Measurements from ENCODE around the gene PACSIN1. TPM values are rescaled to one million over a fixed set of nuclear protein-coding genes. Genes with fewer than 3 reads are reported as not detected.

The PACSIN1 gene, protein sequence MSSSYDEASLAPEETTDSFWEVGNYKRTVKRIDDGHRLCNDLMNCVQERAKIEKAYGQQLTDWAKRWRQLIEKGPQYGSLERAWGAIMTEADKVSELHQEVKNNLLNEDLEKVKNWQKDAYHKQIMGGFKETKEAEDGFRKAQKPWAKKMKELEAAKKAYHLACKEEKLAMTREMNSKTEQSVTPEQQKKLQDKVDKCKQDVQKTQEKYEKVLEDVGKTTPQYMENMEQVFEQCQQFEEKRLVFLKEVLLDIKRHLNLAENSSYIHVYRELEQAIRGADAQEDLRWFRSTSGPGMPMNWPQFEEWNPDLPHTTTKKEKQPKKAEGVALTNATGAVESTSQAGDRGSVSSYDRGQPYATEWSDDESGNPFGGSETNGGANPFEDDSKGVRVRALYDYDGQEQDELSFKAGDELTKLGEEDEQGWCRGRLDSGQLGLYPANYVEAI
- total RNA-seq: 2.8 TPM

DNA sequence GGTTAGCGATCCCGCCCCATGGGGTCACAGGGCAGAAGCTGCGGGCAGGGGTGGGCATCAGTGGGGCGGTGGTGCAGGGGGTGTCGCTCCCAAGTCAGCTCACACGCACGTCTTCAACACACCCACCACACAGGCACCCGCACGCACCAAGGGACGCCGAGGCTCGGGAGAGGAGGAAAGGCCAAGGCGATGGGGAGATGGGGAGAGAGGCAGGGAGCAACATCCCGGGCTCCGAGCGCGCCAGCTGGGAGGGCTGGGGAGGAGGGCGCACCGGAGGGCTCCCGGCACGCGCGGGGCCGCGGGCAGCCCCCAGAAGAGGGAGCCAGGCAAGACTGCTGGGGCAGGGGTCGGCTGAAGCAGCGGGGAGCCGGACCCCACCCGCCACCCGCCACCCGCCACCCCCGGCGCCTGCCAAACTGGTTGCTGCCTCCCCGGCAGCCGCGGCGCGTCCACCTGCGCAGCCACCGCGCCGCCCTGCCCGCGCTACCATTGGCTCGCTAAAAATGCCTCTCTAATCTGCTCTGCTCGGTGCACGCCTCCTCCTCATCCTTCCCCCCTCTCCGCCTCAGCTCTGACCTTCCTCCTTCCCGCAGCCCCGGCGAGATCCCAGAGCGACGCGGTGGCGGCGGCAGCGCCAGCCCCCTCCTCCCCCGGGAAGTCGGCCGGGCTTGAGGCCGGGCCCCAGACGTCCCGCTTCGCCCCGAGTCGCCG lies at the start of gene PACSIN1:
Gene PACSIN1 (plus strand): TSS at position 546 of the 711 bp plus-strand sequence. CDS start 60,230 bp downstream, outside the sequence.
- peak; percentile 66 for DNase-seq

DNA sequence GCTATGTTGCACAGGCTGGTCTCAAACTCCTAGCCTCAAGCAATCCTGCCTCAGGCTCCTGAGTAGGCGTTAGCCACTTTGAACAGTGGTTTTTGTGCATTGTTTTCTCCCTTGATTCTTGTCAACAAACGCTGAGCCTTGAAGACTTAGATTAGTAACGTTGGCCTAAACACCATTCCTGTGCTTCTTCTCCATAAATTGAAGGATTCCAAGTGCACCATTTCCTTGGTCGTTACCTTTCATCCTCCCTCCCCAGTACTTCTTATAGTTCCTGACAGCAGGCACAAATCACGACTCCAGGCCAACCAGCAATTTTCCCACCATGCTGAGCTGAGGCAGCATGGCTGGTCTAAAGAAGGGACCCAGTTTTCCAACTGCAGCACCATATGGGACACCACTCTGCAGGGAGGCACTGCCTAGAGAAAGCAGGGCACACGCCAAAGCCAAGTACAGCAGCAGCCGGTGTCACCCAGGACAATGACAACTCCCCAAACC lies 49.0 kb upstream of the PACSIN1 start:
- DNase-seq: peak; percentile 2

DNA sequence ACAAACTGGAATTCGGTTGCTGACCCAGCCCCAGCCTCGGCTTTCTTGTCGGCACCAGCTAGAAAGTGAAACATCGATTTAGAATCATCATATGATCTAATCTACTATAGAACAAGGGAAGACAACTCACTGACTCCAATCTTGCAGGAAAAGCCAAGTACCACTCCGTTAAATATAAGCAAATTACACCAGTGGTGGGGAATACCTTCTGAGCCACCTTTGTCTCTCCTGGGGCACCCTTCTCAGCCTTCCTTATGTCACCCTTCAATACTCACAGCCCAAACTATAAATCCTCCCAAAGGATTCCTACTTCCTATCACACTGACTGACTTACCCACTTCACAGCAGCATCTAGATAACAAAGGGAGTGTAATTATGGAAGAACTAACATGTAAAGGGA lies 47.5 kb upstream of the PACSIN1 start:
- DNase-seq: no peak

DNA sequence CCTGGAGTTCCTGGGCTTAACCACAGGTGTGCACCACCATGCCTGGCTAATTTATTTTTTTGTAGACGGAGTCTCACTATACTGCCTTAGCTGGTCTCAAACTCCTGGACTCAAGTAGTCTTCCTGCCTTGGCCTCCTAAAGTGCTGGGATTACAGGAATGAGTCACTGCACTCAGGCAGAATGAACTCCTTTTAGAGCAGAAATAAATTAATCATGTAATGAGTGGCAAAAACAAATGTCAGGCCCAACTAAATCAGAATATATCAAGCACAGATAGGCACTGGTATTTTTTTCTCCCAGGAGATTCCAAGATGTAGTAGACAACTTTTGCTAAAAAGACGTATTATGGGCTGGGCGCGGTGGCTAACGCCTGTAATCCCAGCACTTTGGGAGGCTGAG lies 42.6 kb upstream of the PACSIN1 start:
- DNase-seq: no peak

DNA sequence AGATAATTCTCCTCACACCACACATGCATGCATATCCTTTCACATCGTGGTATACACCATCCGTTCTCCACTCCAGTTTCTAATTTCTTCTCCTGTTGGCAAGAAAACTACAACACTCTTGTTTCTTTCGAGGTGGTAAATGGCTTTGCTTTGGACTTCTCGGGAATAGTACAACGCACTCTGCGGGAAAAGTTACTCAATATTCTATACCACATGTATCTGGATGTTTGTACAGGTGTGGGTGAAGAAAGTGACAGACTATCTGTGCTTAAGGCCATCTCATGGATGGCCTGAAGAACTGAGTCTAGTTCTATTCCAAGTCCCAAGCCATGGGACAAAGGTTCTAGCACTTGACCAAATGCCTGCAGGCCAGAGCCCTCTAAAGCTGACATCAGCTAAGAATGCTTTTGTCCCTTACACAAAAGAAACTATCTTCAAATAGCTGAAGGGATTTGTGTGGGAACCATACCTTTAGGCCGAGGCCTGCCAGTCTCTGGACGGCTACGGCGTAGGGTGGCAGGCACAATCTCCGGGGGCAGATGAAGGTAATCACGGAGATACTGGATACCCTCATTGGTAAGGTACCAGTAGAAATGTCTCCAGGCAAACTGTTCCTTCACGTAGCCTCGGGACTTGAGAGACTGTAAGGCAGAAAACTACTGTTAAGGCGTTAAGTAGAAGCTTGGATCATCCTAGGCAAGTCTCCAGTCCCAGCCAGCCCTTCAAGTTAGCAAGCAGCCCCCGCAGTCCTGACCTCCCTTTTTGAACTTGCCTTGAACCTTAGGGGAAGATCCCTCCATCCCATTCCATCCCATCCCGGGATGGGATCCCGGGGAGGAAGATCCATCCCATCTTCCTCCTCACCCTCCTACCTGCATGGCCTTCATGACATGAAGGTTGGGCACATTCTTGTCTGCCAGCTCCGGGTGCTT lies 41.4 kb upstream of the PACSIN1 start:
- DNase-seq: no peak

DNA sequence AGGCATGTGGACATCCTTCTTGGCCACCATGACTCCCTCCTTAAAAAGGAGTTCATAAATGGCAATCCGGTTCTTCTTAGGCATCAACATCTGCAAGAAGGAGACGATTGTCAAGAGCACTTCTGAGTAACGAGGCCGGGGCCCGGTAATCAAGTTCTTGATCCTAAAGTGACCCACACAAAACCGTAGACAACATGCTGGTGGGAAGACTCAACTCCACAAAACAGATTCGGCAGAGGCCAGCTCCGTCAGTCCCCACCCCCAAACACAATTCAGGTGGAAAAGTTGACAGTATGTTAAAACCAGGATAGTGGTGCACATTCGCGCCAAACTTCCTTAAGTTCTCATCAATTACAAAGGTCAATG lies 40.8 kb upstream of the PACSIN1 start:
- no peak for DNase-seq

DNA sequence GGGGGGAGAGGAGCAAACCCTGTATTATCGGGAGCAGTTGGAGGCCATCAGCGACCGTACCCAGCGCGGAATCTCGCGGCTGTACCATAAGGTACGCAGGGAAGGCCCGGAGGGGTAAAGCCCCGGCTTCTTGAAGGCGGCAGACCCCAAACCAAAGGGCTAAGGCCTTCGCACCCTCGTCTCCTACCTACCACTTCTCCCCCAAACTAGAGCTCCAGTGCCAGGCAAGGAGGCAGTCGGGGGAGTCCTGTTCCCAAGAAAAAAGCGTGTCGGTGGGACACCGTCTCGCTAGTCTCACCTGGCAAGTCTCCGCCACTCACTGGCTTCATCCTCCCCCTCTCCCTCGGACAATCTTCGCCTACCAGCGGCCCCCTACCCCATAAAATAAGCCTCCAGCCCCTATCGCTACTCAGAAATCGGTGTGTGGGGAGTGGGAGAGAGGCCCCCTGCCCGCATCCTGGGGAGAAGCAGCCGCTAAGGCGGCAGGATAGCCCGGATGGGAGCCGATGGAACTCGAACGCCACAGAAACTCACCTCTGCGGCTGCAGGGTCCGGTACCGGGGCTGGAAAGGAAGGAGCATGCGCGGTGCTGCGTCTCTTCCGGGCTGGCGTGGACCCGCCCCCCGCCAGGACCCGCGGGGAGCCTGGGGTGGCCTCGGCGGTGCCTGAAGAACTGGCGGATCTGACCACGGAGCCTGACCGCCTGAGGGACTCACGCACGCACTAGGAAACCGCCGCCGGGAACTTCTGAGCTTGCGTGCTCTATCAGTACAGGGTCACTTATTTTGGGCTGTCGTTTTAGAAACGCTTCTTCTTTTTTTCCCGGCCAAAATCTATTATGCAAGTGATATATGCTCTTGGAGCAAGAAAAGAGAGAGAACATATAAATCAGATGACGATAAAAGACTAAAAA lies 40.1 kb upstream of the PACSIN1 start, which contains the start of gene RPS10:
Gene RPS10 (minus strand): TSS at position 572 of the 913 bp plus-strand sequence. CDS start 848 bp downstream, outside the sequence.
- peak; percentile 87 for DNase-seq

DNA sequence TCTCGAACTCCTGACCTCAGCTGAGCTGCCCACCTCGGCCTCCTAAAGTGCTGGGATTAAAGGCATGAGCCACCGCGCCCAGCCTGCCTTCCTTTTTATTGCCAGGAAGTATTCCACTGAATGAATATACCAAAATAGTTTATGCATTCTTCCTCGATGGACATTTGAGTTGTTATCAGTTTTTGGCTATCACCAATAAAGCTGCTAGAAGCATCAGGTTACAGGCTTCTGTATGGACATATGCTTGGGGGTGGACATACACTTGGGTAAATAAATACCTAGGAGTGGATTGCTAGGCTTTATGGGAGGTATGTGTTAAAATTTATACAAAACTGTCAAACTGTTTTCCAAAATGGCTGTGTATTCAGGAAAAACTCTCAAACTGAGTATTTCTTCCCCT lies 30.0 kb upstream of the PACSIN1 start:
- DNase-seq: no peak

DNA sequence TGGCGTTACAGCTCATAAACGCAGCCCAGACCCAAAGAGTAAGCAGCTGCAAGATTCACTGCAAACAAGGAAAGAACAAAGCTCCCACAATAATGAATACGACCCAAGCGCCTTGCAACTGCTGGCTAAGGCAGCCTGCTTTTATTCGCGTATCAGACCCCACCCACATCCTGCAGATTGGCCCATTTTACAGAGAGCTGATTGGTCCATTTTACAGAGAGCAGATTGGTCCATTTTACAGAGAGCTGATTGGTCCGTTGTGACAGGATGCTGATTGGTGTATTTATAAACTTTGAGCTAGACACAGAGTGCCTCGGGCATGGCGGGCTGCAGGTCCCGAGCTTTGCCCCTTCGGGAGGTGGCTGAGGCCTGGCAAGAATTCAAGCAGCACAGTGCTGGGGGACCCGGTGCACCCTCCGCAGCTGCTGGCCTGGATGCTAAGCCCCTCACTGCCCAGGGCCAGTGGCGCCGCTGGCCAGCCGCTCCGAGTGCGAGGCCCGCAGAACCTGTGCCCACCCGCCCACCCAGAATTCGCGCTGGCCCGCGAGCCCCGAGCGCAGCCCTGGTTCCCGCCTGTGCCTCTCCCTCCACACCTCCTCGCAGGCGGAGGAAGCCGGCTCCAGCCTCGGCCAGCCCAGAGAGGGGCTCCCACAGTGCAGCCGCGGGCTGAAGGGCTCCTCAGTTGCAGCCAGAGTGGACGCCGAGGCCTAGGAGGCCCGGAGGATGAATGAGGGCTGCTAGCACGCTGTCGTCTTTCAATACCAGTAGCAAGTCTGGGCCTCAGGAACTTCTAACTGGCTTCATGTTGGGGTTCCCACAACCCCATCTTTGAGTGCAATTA lies 28.9 kb upstream of the PACSIN1 start:
- DNase-seq: peak; percentile 14

DNA sequence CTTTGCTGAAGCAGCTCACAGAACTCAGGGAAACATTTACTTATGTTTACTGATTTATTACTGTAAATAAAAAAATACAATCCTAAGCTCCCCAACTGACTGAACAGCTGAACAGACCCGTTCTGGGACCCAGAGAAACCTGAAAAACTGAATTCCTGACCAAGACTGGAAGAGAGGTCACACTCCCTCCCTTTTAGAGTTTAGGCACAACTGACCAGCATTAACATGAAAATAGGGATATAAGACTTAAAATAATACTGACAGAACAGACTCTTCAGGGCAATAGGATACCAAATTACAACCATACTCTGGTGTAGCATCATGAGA lies 28.3 kb upstream of the PACSIN1 start:
- DNase-seq: no peak

DNA sequence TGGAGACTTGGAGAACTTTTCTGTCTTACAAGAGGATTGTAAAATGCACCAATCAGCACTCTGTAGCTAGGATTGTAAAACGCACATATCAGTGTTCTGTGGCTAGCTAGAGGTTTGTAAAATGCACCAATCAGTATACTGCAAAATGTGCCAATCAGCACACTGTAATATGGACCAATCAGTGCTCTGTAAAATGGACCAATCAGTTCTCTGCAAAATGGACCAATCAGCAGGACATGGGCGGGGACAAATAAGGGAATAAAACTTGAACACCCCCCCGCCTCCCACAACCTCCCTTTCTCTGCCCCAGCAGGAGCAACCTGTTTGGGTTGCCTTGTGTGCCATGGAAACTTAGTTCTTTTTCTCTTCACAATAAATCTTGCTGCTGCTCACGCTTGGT lies 27.2 kb upstream of the PACSIN1 start:
- no peak for DNase-seq

DNA sequence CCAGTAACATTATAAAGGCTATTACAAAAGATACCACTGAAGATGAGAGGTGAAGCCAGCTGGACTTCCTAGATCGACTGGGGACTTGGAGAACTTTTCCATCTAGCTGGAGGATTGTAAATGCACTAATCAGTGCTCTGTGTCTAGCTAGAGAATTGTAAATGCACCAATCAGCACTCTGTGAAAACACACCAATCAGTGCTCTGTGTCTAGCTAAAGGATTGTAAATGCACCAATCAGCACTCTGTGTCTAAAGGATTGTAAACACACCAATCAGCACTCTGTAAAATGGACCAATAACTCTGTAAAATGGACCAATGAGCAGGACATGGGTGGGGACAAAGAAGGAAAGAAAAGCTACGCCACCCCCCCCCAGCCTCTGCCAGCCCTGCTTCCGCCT lies 26.4 kb upstream of the PACSIN1 start:
- DNase-seq: no peak

DNA sequence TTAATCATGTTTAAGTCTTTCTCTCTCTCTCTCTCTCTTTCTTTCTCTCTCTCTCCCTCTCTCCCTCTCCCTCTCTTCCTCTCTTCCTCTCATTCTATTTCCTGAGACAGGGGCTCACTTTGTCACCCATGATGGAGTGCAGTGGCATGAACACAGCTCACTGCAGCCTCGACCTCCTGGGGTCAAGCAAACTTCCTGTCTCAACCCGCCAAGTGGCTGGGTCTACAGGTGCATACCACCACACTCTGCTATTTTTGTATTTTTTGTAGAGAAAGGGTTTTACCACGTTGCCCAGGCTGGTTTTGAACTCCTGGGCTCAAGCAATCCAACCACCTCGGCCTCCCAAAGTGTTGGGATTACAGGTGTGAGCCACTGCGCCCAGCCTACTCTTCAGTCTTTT lies 24.4 kb upstream of the PACSIN1 start:
- no peak for DNase-seq

DNA sequence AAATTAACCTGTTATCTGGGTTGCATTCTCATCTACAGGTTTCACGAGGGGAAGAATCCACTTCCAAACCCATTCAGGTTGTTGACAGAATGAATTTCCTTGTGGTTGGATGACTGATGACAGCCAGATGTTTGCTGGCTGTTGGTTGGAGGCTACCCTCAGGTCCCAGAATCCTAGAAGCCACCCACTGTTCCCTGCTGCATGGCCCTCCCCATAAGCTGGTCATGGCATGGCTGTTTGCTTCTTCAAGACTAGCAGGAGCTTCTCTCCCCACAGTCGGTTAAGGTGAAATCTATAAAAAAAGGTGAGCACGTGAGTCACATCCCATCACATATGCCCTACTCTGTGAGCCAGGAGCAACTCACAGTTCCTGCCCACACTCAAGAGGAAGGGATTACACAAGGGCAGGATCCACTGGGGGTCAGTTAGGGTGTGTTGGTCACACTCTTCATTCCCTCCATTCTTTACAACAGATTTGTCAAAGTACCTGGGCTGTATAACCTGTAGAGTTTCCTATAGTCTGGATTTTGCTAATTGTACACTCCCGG lies 20.5 kb upstream of the PACSIN1 start:
- DNase-seq: no peak

DNA sequence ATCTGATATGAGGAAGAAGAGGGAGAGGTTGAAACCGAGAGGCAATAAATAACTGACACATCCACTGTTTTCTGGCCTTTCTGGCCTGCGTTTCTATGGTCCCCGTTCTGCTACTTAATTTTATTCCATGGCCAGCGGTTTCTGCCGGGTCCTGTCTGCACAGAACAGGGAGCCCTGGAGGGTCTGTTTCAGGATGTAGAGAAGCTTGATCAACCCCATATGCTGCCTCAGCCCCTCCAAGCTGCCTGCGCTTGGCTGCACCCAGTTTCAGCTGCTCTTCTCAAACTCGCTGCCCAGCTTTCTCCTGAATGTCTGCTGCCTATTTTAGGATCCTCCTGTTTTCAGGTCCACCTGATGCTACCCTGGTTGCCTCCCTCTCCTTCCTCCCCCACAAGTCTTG lies 18.5 kb upstream of the PACSIN1 start:
- DNase-seq: no peak

DNA sequence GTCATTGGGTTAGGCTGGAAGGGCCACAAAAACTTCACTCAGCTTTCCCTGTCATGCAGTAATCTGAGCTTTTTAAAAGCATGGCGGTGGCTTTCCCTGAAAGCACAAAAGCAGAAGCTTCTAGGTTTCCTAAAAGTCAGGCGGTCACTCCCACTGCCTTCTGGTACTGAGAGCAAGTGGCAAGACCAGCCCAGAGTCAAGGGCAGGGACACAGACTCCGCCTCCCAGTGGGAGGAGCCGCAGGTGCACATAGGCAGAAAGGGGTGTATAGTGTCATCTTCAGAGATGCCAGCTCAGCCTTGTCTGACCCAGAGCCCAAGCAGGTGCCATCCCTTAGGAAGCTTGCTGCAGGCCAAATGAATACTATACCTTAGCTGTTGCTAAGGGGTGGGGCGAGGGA lies 18.0 kb upstream of the PACSIN1 start:
- no peak for DNase-seq

DNA sequence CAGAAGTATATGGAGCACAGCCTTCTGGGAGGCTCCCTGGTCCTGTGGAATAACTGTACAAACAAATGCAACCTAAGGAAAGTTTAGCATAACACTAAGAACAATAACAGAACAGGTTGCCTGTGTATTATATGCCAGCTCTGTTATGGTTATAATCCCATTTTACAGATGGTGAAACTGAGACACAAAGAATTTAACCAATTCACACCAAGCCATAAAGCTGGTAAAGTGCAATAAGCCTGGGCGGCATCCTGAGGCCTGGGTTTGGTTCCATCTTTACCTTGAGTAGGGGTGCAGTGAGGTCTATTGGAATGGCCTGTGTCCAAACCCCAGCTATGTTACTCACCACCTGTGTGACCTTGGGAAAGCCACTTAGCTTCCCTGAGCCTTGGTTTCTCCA lies 14.7 kb upstream of the PACSIN1 start:
- no peak for DNase-seq

DNA sequence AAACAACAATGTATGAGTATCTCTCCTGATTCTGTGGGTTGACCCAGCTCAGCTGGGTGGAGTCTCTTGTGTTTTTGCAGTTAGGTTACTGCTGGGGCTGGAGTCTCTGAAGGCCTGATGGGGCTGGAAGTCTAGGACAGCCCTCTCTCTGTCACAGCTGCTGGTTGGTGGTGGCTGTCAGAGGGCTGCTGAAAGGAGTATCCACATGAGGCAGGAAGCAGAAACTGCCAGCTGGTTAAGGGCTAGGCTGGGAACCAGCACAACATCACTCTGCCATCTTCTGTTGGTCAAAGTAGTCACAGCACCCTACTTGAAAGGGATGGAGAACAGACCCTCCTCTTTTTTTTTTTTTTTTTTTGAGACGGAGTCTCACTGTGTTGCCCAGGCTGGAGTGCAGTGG lies 10.0 kb upstream of the PACSIN1 start:
- no peak for DNase-seq

DNA sequence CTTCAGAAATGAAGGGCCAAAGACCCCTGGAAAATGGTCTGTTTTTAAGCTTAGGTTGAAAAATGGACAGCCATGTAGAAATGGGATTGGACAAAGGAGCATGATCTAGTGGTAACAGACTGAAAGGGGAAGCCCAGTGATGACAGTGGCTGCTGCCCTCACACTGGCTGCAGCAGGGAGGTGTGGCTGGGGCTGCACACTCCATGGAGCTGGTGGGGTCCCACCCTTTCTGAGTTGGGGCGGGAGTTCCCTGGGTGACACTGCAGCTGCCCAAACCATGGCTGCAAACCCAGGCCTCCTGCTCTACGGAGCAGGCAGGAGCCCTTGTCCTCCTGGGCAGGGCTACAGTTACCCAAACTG lies 8.5 kb upstream of the PACSIN1 start:
- DNase-seq: no peak

All from occipital lobe (tissue), 2 donors.